Dermis blood vessel endothelial cell (primary cell): ENCODE data around the gene INTU. TPM values are rescaled to one million over a fixed set of nuclear protein-coding genes. Genes with fewer than 3 reads are reported as not detected.
"Not testable (repeated sequence)": the region's sequence is repeated elsewhere in the genome, so short reads cannot be mapped to it uniquely, and the experiment has no call there.

Experiments
- DNase-seq: peaks from one replicate; pipeline ENCODE4 v3.0.0; 2010
- total RNA-seq: library from RNA; depleted of rRNA; stranded (reverse); fragments of >200 nt; gene quantifications from 2 replicates; pipeline ENCODE4 v1.2.3, GENCODE V29; 2014

INTU gene
- total RNA-seq = 2.7 and 3.1 TPM in 2 replicates

GRCh38 chr4:127632420-127633403 is at the start of gene INTU:
INTU (plus strand) TSS chr4:127632957; CDS start chr4:127633035, 78 bp downstream.
- peak; percentile 97 for DNase-seq

GRCh38 chr4:127586496-127586895 is 46.3 kb upstream of the INTU start:
- DNase-seq = not testable (repeated sequence)

GRCh38 chr4:127586922-127587571 is 45.7 kb upstream of the INTU start:
- DNase-seq = peak; percentile 45

- DNase-seq = not testable (repeated sequence)
Measured at GRCh38 chr4:127589153-127589552, 43.6 kb upstream of the INTU start.

- DNase-seq = no peak
Measured at GRCh38 chr4:127598656-127599055, 34.1 kb upstream of the INTU start.

GRCh38 chr4:127601029-127601428 is 31.7 kb upstream of the INTU start:
- DNase-seq = peak; percentile 23

- peak; percentile 56 for DNase-seq
Measured at GRCh38 chr4:127604949-127605709, 27.6 kb upstream of the INTU start.

- DNase-seq = no peak
Measured at GRCh38 chr4:127606823-127607222, 25.9 kb upstream of the INTU start.

GRCh38 chr4:127609484-127609883 is 23.3 kb upstream of the INTU start:
- DNase-seq = no peak

GRCh38 chr4:127610488-127610887 is 22.3 kb upstream of the INTU start:
- no peak for DNase-seq

GRCh38 chr4:127616898-127617297 is 15.9 kb upstream of the INTU start:
- no peak for DNase-seq

GRCh38 chr4:127618427-127618826 is 14.3 kb upstream of the INTU start:
- no peak for DNase-seq

GRCh38 chr4:127622621-127622920 is 10.2 kb upstream of the INTU start:
- no peak for DNase-seq

GRCh38 chr4:127622921-127623796 is 9.6 kb upstream of the INTU start:
- peak; percentile 60 for DNase-seq

- peak; percentile 33 for DNase-seq
Measured at GRCh38 chr4:127623797-127624083, 9.0 kb upstream of the INTU start.

- DNase-seq = no peak
Measured at GRCh38 chr4:127624173-127624572, 8.6 kb upstream of the INTU start.

- peak; percentile 17 for DNase-seq
Measured at GRCh38 chr4:127629371-127629770, 3.4 kb upstream of the INTU start.

GRCh38 chr4:127630152-127630551 is 2.6 kb upstream of the INTU start:
- no peak for DNase-seq

GRCh38 chr4:127631420-127631819 is 1.3 kb upstream of the INTU start:
- DNase-seq = peak; percentile 47

- DNase-seq = no peak
Measured at GRCh38 chr4:127634181-127634580, 1.4 kb downstream of the INTU start.

GRCh38 chr4:127641524-127641923 is 8.8 kb downstream of the INTU start:
- no peak for DNase-seq

GRCh38 chr4:127642169-127642568 is 9.4 kb downstream of the INTU start:
- no peak for DNase-seq
